Activated CD4-positive, alpha-beta T cell treated with anti-CD3 and anti-CD28 coated beads, Interleukin-2, amount 10 ng/mL, durations not matched to agents 7 days and 5 days (primary cell): ENCODE data around the gene FAM240A. TPM values are rescaled to one million over a fixed set of nuclear protein-coding genes. Genes with fewer than 3 reads are reported as not detected.

ENCODE experiments used
- CTCF ChIA-PET: fragments of 350-600 bp; sonication (Branson Sonifier 250); formaldehyde crosslinking; loops from one replicate; lab custom pipeline; 2021; ENCODE audit warnings: antibody characterized with exemption; lab: Charles Lee
- POLR2A ChIA-PET: fragments of 350-600 bp; sonication (Branson Sonifier 250); formaldehyde crosslinking; loops from one replicate; lab custom pipeline; 2021; ENCODE audit warnings: antibody characterized with exemption; lab: Charles Lee
- DNase-seq: peaks from one replicate; pipeline ENCODE4 v3.0.0-alpha.2; 2020
- H3K27ac Mint-ChIP-seq: one replicate; pipeline ENCODE4 v1.8.0; 2021; ENCODE audit warnings: mild to moderate bottlenecking, moderate library complexity, mixed read lengths
- H3K27me3 Mint-ChIP-seq: one replicate; pipeline ENCODE4 v1.8.0; 2021; ENCODE audit warnings: mixed read lengths
- H3K36me3 Mint-ChIP-seq: one replicate; pipeline ENCODE4 v1.8.0; 2021; ENCODE audit warnings: low read depth, mixed read lengths
- H3K4me1 Mint-ChIP-seq: one replicate; pipeline ENCODE4 v1.8.0; 2021; ENCODE audit warnings: mixed read lengths
- H3K4me3 Mint-ChIP-seq: one replicate; pipeline ENCODE4 v1.8.0; 2021; ENCODE audit warnings: mild to moderate bottlenecking, moderate library complexity, mixed read lengths
- H3K9me3 Mint-ChIP-seq: one replicate; pipeline ENCODE4 v1.8.0; 2021; ENCODE audit warnings: mixed read lengths
- total RNA-seq, 2 experiments: library from RNA; stranded (reverse); gene quantifications; one replicate each; pipeline ENCODE4 v1.2.3, GENCODE V29; 2021

Gene FAM240A
- total RNA-seq, 2 experiments from 2014 or later = not detected

DNA sequence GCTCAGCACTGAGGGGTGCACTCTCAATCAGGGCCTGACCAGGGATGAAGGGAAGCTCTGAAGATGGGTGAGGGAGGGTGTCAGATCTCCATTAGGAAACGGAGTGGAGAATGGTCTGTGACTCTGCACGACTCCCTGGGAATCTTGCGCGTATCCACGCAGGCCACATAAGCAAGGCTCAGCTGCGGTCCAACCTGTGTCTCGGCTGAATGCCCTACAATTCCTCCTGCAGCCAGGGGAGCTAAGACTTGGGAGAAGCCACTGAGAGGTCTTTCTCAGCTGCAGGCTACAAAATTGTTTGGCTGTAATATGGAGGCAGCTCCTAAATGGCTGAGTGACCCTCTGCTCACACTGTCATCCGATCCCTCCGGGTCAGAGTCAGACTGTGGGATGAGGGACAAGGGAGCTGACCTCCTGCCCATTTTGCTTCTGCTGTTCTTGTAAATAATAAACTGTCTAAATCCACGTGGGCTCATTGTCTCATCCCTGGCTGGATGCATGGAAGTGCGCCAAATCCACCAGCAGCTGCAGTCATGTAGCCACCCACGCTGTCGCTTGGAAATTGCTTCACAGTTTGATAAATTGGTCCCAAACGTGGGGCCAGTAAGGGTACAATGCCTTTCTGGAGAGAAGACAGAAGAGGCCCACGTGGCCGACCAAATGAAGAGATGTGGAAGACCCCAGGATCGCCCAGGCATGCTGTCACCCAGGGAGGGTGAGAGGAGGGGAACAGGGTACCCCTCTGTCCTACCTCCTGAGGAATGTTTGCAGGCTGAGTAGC, 50.6 kb downstream of the FAM240A start:
- Mint-ChIP-seq H3K4me3 (no peak overlapping the region), H3K36me3 (no peaks in the 10 kb centered on the region), H3K27ac (no peak overlapping the region), H3K9me3 (no peaks in the 10 kb centered on the region), H3K27me3 (peaks cover 7% of the 10 kb centered on the region), H3K4me1 (no peaks in the 10 kb centered on the region)
- ChIA-PET POLR2A (no interaction called here), CTCF (interaction anchor here (0.9 to 2.5 kb wide), 3 partner anchors 12 to 174 kb away, joined by 3 to 9 read pairs (median 4); no protein-coding TSS in a partner anchor)
- DNase-seq = no peak

DNA sequence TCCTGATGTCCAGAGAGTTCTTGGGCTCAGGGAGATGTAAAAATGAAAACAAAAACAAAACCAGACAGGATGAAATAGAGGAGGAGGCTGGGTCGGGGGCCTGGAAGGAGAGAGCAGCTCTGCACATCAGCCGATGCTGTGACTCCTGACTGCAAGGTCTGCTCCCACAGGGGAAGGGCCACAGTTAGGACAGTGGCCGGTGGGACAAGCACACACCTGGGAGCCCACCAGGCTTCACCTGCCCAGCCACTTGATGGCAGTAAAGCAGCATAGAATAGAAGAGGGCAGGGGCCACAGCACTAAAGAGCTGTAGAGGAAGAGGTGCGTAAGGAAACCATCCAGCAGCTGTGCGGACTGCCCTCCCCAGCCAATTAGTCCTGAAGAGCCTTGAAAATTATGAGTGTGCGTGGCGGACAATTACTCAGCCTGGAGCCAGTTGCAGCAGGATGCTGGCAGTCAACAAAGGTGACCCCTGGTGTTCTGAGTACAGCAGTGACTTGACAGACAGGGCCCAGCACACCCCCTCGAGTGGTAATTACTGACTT, 51.3 kb downstream of the FAM240A start:
- DNase-seq = no peak
- peaks cover 7% of the 10 kb centered on the region for H3K27me3 Mint-ChIP-seq
- H3K36me3 Mint-ChIP-seq = no peaks in the 10 kb centered on the region
- CTCF ChIA-PET = interaction anchor here (0.5 to 2.5 kb wide), 6 partner anchors 11 to 174 kb away, joined by 3 to 9 read pairs (median 3); no protein-coding TSS in a partner anchor
- H3K27ac Mint-ChIP-seq = peak overlapping the region; percentile 19
- H3K4me1 Mint-ChIP-seq = no peaks in the 10 kb centered on the region
- no peaks in the 10 kb centered on the region for H3K9me3 Mint-ChIP-seq
- no peak overlapping the region for H3K4me3 Mint-ChIP-seq
- POLR2A ChIA-PET = no interaction called here

DNA sequence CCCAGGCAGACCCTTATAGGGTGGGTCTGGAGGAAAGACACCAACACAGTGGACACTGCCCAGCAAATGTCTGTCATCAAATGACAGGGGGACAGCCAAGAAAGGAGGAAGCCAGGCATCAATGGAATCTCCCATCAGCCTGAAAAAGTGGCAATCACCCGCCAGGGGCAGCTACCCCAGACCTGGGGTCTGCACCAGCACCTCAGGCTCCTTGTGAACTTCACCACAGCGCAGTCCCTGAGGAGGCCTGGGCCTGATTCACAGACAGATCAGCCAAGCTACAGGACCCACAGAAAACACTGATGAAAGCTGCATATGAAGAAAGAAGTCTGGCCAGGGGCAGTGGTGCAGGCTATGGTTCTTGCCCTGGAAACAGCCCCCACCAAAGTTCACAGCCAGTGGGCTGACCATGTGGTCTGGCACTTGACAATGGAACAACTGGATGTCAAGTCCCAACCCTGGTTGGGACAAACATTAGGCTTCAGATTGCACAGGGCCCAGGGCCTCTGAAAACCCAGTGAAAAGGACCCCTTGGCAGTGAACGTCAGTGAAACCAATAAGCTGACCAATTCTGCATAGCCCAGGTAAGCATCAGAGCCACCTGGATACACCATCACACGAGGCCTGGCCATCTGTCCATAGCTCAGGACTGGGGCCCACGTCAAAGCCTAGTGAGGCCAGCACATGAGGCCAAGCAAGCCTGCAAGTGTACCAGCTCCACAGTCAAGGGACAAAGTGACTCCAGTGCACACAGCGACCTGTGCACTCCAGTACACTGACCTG, 52.1 kb downstream of the FAM240A start:
- Mint-ChIP-seq H3K4me3 (no peak overlapping the region), H3K27me3 (peaks cover 7% of the 10 kb centered on the region), H3K36me3 (no peaks in the 10 kb centered on the region), H3K27ac (peak overlapping the region; percentile 19), H3K4me1 (no peaks in the 10 kb centered on the region), H3K9me3 (no peaks in the 10 kb centered on the region)
- DNase-seq = no peak
- CTCF ChIA-PET = interaction anchor here (0.5 to 2.5 kb wide), 6 partner anchors 30 to 715 kb away, joined by 3 to 9 read pairs (median 3); no protein-coding TSS in a partner anchor
- POLR2A ChIA-PET = no interaction called here

DNA sequence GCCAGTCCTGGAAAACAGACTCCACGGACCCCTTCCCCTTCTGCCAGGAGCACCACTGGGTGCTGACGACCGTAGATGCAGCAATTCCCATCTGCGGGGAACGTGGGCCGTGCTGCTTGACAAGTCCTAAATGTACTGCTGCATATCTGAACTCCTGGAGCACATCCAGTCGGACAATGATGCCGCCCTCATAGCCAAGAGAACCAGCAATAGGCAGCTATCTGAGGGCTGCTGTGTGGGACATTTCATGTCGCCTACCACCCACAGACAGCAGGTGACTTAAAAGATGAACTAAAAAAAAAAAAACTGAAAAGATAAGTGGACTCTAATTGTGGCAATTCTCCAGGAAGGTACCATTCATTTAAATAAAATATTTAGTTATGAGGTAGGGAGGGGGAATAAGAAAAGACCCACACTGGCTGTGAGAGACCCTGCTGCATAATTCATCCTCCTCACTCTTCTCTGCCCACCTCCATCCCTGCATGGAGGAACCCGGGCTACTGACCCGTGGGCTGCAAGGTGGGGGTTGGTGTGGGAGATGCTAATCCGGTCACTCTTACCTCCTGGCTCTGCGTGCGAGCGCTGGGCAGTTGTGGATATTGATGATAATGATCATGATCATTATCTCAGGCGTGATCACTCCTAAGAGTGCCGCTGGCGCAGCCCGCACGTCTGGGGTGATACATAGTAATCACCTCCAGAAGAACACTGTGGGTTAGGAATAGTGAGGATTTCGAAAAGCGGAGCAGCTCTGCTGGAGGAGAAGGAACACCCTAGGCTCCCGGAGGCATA, 52.8 kb downstream of the FAM240A start:
- no peaks in the 10 kb centered on the region for H3K9me3 Mint-ChIP-seq
- no peaks in the 10 kb centered on the region for H3K4me1 Mint-ChIP-seq
- CTCF ChIA-PET = no interaction called here
- H3K4me3 Mint-ChIP-seq = no peak overlapping the region
- no peaks in the 10 kb centered on the region for H3K36me3 Mint-ChIP-seq
- DNase-seq = no peak
- POLR2A ChIA-PET = no interaction called here
- H3K27me3 Mint-ChIP-seq = peaks cover 7% of the 10 kb centered on the region
- no peak overlapping the region for H3K27ac Mint-ChIP-seq

DNA sequence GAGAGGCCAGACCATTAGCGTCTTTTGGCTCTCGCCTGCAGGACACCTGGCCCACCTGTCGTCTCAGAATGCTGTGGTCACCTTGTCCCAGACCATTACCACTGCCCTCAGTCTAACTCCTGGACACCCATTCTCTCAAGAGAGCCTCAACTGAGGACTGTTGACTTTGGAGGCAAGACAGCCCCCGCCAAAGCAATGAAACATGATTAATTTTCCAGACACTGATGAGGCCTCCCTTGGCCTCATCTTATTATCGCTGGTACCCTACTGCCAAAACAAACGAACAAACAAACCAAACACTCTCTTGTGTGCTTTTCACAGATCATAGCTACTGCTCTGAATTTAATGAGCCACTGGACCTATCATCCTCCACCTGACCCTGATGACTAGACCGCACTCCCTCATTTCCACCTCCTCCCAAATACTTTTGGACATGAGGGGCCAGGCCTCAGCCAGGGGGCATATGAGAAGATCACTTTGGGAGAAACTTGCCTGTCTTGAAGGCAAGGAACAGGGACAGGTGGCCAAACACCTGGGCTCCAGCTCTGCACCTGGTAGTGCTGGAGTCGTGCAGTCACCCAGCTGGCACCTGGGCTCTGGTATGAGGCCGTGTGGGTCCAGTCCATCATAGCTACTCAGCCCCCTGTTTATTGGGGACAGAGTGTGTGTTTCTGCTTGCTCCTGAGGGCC, 53.6 kb downstream of the FAM240A start:
- Mint-ChIP-seq H3K36me3 (no peaks in the 10 kb centered on the region), H3K9me3 (no peaks in the 10 kb centered on the region), H3K4me3 (no peak overlapping the region), H3K4me1 (no peaks in the 10 kb centered on the region), H3K27ac (no peak overlapping the region), H3K27me3 (peaks cover 7% of the 10 kb centered on the region)
- DNase-seq = no peak
- ChIA-PET POLR2A (no interaction called here), CTCF (no interaction called here)

DNA sequence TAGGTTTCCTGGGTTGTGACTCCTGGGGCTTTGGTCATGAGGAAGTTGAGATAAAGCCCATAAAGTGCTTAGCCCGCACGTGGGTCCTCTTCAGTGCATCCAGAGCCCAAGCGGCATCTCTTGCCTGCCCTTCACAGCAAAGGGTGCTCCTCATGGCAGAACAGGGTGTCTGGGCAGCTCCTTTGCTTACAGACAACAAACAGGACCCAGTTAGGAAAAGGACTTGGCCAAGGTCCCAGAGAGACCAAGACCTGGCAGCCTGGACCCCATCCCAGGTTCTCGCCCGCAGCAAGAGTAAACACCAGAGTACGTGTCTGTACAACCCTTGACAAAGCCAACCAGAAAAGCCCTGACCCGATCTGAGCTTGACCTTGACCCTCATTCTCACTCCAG, 54.1 kb downstream of the FAM240A start:
- no peaks in the 10 kb centered on the region for H3K36me3 Mint-ChIP-seq
- no peaks in the 10 kb centered on the region for H3K9me3 Mint-ChIP-seq
- no peak overlapping the region for H3K4me3 Mint-ChIP-seq
- no peaks in the 10 kb centered on the region for H3K4me1 Mint-ChIP-seq
- DNase-seq = no peak
- ChIA-PET POLR2A (no interaction called here), CTCF (no interaction called here)
- H3K27ac Mint-ChIP-seq = no peak overlapping the region
- peaks cover 7% of the 10 kb centered on the region for H3K27me3 Mint-ChIP-seq

DNA sequence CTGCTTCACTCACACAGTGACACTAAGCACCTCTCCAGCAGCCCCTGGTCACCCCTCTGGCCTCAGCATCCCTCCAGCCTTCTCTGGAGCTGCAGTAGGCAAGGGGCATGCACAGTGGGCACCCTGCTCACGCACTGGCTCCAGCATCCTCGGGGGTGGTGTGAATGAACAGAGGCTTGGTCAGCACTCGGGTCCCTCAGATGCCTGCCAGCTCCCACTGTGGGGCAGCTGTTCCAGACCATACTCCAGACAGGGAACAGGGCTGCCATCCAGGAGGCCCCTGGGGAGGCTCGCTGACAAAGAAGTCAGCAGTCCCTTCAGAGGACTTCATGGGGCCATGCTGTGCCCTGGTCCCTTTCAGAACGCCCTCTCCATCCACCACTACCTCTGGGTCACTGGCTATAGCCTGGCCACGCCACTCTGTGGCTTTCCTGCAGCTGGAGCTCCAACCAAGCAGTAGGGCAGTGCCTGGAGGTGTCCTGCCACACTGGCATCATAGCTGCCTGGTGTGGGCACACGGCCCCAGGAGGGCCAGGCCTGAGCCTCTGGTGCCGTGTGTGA, 54.8 kb downstream of the FAM240A start:
- H3K27ac Mint-ChIP-seq = no peak overlapping the region
- H3K9me3 Mint-ChIP-seq = no peaks in the 10 kb centered on the region
- DNase-seq = no peak
- ChIA-PET POLR2A (no interaction called here), CTCF (no interaction called here)
- peaks cover 5% of the 10 kb centered on the region for H3K27me3 Mint-ChIP-seq
- no peaks in the 10 kb centered on the region for H3K4me1 Mint-ChIP-seq
- no peak overlapping the region for H3K4me3 Mint-ChIP-seq
- H3K36me3 Mint-ChIP-seq = no peaks in the 10 kb centered on the region

DNA sequence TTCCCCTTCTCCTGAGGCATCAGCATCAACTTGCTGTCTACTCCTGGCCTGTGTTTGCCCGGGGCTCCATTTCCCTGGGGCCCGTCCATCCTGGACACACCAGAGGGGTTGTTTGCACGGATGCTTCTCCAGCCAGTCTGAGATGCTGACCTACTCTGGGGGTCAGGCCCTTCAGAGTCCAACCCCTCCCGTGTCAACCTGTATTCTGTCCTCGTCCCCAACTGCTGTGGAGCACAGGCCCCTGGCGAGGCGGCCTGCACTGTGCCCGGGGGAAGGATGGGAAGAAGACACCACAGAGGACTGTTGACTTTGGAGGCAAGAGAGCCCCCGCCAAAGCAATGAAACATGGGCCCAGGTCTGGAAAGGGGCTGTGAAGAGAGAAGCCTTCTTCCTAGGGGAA, 55.3 kb downstream of the FAM240A start:
- no peak for DNase-seq
- Mint-ChIP-seq H3K9me3 (no peaks in the 10 kb centered on the region), H3K4me1 (no peaks in the 10 kb centered on the region), H3K27me3 (no peaks in the 10 kb centered on the region), H3K4me3 (no peak overlapping the region), H3K27ac (no peak overlapping the region), H3K36me3 (no peaks in the 10 kb centered on the region)
- CTCF ChIA-PET = no interaction called here
- POLR2A ChIA-PET = no interaction called here

DNA sequence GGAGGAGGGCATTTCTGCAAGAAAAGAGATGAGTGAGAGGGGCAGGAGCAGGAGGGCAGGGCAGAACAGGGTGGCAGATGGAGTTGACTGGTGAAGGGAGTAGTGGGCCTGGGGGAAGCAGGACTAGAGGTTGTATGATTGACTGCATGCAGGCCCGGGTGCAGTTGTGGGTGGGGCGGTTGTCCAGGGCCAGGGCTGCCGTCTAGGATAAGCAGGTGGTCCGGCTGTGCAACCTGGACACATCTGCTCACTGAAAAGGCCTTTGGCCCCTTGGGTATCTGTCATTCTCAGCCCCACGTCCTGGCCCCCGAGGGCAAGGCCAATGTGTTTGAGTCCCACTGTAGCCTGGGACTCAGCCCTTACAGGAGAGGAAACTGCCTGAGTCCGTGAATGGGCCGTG, 55.8 kb downstream of the FAM240A start:
- Mint-ChIP-seq H3K4me1 (no peaks in the 10 kb centered on the region), H3K27me3 (no peaks in the 10 kb centered on the region), H3K36me3 (no peaks in the 10 kb centered on the region), H3K27ac (no peak overlapping the region), H3K9me3 (no peaks in the 10 kb centered on the region), H3K4me3 (no peak overlapping the region)
- DNase-seq = no peak
- ChIA-PET POLR2A (no interaction called here), CTCF (no interaction called here)

DNA sequence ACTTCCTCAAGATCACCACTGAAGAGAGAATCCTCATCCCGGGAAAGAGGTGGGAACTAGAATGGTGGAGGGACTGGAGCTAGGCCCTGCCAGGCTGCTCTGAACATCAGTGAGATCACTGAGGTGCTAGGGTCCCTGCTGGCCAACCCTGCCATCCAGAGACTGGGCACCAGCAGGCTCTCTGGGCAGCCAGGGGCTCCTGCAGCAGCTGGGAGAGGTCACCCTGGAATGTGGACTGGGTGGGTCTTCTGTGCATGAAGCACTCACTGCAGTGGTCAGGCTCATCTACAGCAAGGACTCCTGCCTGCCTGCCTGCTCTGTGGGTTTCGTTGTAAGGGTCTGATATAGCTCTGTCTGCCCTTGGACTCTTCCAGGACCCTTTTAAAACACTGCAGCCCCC, 56.3 kb downstream of the FAM240A start:
- no peaks in the 10 kb centered on the region for H3K4me1 Mint-ChIP-seq
- H3K27me3 Mint-ChIP-seq = no peaks in the 10 kb centered on the region
- DNase-seq = no peak
- CTCF ChIA-PET = no interaction called here
- no peak overlapping the region for H3K4me3 Mint-ChIP-seq
- no peaks in the 10 kb centered on the region for H3K9me3 Mint-ChIP-seq
- POLR2A ChIA-PET = no interaction called here
- H3K27ac Mint-ChIP-seq = no peak overlapping the region
- H3K36me3 Mint-ChIP-seq = no peaks in the 10 kb centered on the region

DNA sequence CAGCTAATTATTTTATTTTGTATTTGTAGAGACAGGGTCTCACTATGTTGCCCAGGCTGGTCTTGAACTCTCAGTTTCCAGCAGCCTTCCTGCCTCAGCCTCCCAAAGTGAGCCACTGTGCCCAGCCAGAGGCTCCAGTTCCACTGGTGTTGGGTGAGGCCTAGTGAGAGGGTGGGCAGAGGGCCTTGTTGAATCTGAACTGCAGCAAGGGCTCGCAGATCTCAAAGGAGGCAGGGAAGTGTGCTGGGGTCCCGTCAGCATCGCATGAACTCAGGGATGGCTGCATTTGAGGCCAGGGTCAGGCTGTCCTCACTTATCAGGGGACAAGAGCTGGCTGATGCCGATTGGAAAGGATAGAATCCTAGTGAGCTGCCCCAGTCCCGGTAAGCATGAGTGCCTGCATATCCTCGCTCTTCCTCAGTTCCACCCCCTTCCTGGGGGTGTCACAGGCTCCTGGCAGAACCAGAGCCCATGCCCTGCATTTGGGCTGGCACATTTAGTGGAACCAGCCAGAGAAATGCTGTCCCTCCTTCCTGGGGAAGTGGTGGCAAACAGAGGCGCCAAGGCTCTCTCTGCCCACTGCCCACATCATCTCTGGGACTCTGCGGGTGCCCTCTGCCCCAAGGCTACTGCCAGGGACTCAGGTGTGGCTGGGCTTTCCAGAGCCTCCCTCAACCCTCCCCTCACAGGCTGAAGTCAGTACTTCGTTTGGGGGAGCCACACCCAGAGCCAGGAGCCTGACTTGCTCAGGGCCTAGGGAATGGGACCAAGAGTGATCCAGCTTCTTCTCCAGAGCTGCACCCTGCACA, 57.1 kb downstream of the FAM240A start:
- no peaks in the 10 kb centered on the region for H3K4me1 Mint-ChIP-seq
- no peaks in the 10 kb centered on the region for H3K9me3 Mint-ChIP-seq
- CTCF ChIA-PET = no interaction called here
- H3K4me3 Mint-ChIP-seq = no peak overlapping the region
- POLR2A ChIA-PET = no interaction called here
- no peak for DNase-seq
- no peak overlapping the region for H3K27ac Mint-ChIP-seq
- H3K27me3 Mint-ChIP-seq = no peaks in the 10 kb centered on the region
- no peaks in the 10 kb centered on the region for H3K36me3 Mint-ChIP-seq
